GM23338 (cell line): ENCODE measurements around the gene SLC28A1. TPM values are rescaled to one million over a fixed set of nuclear protein-coding genes. Genes with fewer than 3 reads are reported as not detected.

Experiments
- ATAC-seq: fragments of 200-7000 bp; cut with Tn5 transposase; 3 replicates; pipeline ENCODE4 v1.9.1; 2020
- DNase-seq: peaks from one replicate; pipeline ENCODE4 v3.0.0-alpha.2; 2015; ENCODE audit warnings: low spot score
- H2AFZ ChIP-seq: fragments of 200-600 bp; sonication (generic); 2 replicates; pipeline ENCODE4 v1.8.0; 2016; ENCODE audit warnings: antibody characterized with exemption, mild to moderate bottlenecking, moderate library complexity
- H3F3A ChIP-seq: fragments of 200-600 bp; sonication (generic); replicated peaks from 2 replicates; pipeline ENCODE4 v1.8.0; 2017; ENCODE audit warnings: antibody characterized with exemption, mixed run types, low read depth
- H3K27ac ChIP-seq: fragments of 200-600 bp; sonication (generic); 2 replicates; pipeline ENCODE4 v1.6.1; 2016; ENCODE audit warnings: low read depth
- H3K27me3 ChIP-seq: fragments of 200-600 bp; sonication (generic); 2 replicates; pipeline ENCODE4 v1.8.0; 2016; ENCODE audit warnings: mild to moderate bottlenecking, mixed run types, moderate library complexity; ENCODE audit not compliant: insufficient read depth
- H3K36me3 ChIP-seq: fragments of 200-600 bp; sonication (generic); 2 replicates; pipeline ENCODE4 v1.8.0; 2016; ENCODE audit warnings: mild to moderate bottlenecking; ENCODE audit not compliant: insufficient read depth
- H3K4me1 ChIP-seq: fragments of 200-600 bp; sonication (generic); 2 replicates; pipeline ENCODE4 v1.8.0; 2016; ENCODE audit warnings: mild to moderate bottlenecking, moderate library complexity; ENCODE audit not compliant: insufficient read depth
- H3K4me2 ChIP-seq: fragments of 200-600 bp; sonication (generic); 2 replicates; pipeline ENCODE4 v1.7.1; 2017; ENCODE audit warnings: mixed run types
- H3K4me3 ChIP-seq: fragments of 200-600 bp; sonication (generic); 2 replicates; pipeline ENCODE4 v1.6.1; 2016; ENCODE audit warnings: mixed run types
- H3K79me2 ChIP-seq: fragments of 200-600 bp; sonication (generic); replicated peaks from 2 replicates; pipeline ENCODE4 v1.8.0; 2017; ENCODE audit warnings: mild to moderate bottlenecking; ENCODE audit not compliant: insufficient read depth
- H3K9me2 ChIP-seq: fragments of 200-600 bp; sonication (generic); 2 replicates; pipeline ENCODE4 v1.8.0; 2017; ENCODE audit not compliant: insufficient read depth
- H4K20me1 ChIP-seq: fragments of 200-600 bp; sonication (generic); replicated peaks from 2 replicates; pipeline ENCODE4 v1.8.0; 2017; ENCODE audit warnings: mild to moderate bottlenecking; ENCODE audit not compliant: insufficient read depth
- H3K27ac Mint-ChIP-seq: 2 replicates; pipeline ENCODE4 v1.8.0; 2020; ENCODE audit warnings: inconsistent platforms, mild to moderate bottlenecking, moderate library complexity, mixed read lengths
- H3K27me3 Mint-ChIP-seq: 3 replicates; pipeline ENCODE4 v1.8.0; 2022; ENCODE audit warnings: low read depth, mild to moderate bottlenecking, moderate library complexity, mixed read lengths, inconsistent platforms; ENCODE audit not compliant: insufficient read depth, poor library complexity
- H3K36me3 Mint-ChIP-seq: 3 replicates; pipeline ENCODE4 v1.8.0; 2021; ENCODE audit warnings: low read depth, mild to moderate bottlenecking, inconsistent platforms, moderate library complexity, mixed read lengths
- H3K4me1 Mint-ChIP-seq: 3 replicates; pipeline ENCODE4 v1.8.0; 2020; ENCODE audit warnings: mild to moderate bottlenecking, inconsistent platforms, mixed read lengths
- H3K4me3 Mint-ChIP-seq: 3 replicates; pipeline ENCODE4 v1.8.0; 2021; ENCODE audit warnings: moderate library complexity, mild to moderate bottlenecking, inconsistent platforms, mixed read lengths
- H3K9me3 Mint-ChIP-seq: 3 replicates; pipeline ENCODE4 v1.8.0; 2020; ENCODE audit warnings: moderate library complexity, mild to moderate bottlenecking, inconsistent platforms, mixed read lengths
- CREB1 ChIP-seq: fragments of 250-450 bp; sonication (Bioruptor Pico); IDR thresholded peaks from 2 replicates; pipeline ENCODE4 v1.5.0; 2020; ENCODE audit warnings: low read depth, mild to moderate bottlenecking, moderate library complexity
- ETS1 ChIP-seq: IDR thresholded peaks from 2 replicates; pipeline ENCODE4 v1.6.1; 2016; ENCODE audit warnings: antibody characterized with exemption
- EZH2 ChIP-seq: fragments of 200-600 bp; sonication (generic); IDR thresholded peaks from one replicate; pipeline ENCODE4 v1.8.0; 2017; ENCODE audit warnings: antibody characterized with exemption, mild to moderate bottlenecking, low read depth; ENCODE audit not compliant: unreplicated experiment
- EZH2phosphoT487 ChIP-seq: fragments of 200-600 bp; sonication (generic); IDR thresholded peaks from one replicate; pipeline ENCODE4 v1.8.1; 2018; ENCODE audit warnings: antibody characterized with exemption; ENCODE audit not compliant: unreplicated experiment
- JUNB ChIP-seq: IDR thresholded peaks from one replicate; pipeline ENCODE4 v1.6.1; 2016; ENCODE audit warnings: antibody characterized with exemption; ENCODE audit not compliant: unreplicated experiment
- POLR2AphosphoS5 ChIP-seq: IDR thresholded peaks from 2 replicates; pipeline ENCODE4 v1.6.1; 2016; ENCODE audit warnings: antibody characterized with exemption, low read depth
- STAT1 ChIP-seq: IDR thresholded peaks from one replicate; pipeline ENCODE4 v1.6.1; 2016; ENCODE audit warnings: antibody characterized with exemption; ENCODE audit not compliant: unreplicated experiment
- ZNF114 ChIP-seq: fragments of 250-450 bp; sonication (Bioruptor Pico); IDR thresholded peaks from 2 replicates; pipeline ENCODE4 v1.5.0; 2020; ENCODE audit warnings: mild to moderate bottlenecking, moderate library complexity
- ZNF331 ChIP-seq: fragments of 250-450 bp; sonication (Bioruptor Pico); IDR thresholded peaks from 2 replicates; pipeline ENCODE4 v1.5.0; 2020; ENCODE audit warnings: low read depth, mild to moderate bottlenecking, moderate library complexity
- polyA plus RNA-seq: library from polyadenylated mRNA; unstranded; fragments of >200 nt; fragmentation: Nextera tagmentation; extraction: Ambion mirVana; gene quantifications from 2 replicates; pipeline ENCODE4 v1.2.1, GENCODE V29; 2016
- total RNA-seq: library from RNA; depleted of rRNA; stranded (reverse); fragments of >200 nt; shearing (Covaris generic); gene quantifications from 2 replicates; pipeline ENCODE4 v1.2.3, GENCODE V29; 2014
- TF ChIP-seq, protein P1 (sequence below): IDR thresholded peaks from one replicate; pipeline ENCODE4 v1.6.1; 2018; ENCODE audit warnings: antibody characterized with exemption; ENCODE audit not compliant: unreplicated experiment
- TF ChIP-seq, protein P2 (sequence below), 2 experiments: fragments of 200-600 bp in 1 of 2; sonication (generic) in 1 of 2; conservative IDR thresholded peaks; 2 replicates each; pipeline versions ENCODE4 v1.5.1 to v1.6.1; 2016 to 2017; ENCODE audit warnings: antibody characterized with exemption in 2 of 2, low read depth in 2 of 2, mild to moderate bottlenecking in 2 of 2, moderate library complexity in 1 of 2

Gene SLC28A1
- total and polyA plus RNA-seq, 2 experiments from 2014 or later = not detected

GRCh38 chr15:84946772-84947489, 62.5 kb downstream of the SLC28A1 start (continued):
- TF ChIP-seq, protein P1, sequence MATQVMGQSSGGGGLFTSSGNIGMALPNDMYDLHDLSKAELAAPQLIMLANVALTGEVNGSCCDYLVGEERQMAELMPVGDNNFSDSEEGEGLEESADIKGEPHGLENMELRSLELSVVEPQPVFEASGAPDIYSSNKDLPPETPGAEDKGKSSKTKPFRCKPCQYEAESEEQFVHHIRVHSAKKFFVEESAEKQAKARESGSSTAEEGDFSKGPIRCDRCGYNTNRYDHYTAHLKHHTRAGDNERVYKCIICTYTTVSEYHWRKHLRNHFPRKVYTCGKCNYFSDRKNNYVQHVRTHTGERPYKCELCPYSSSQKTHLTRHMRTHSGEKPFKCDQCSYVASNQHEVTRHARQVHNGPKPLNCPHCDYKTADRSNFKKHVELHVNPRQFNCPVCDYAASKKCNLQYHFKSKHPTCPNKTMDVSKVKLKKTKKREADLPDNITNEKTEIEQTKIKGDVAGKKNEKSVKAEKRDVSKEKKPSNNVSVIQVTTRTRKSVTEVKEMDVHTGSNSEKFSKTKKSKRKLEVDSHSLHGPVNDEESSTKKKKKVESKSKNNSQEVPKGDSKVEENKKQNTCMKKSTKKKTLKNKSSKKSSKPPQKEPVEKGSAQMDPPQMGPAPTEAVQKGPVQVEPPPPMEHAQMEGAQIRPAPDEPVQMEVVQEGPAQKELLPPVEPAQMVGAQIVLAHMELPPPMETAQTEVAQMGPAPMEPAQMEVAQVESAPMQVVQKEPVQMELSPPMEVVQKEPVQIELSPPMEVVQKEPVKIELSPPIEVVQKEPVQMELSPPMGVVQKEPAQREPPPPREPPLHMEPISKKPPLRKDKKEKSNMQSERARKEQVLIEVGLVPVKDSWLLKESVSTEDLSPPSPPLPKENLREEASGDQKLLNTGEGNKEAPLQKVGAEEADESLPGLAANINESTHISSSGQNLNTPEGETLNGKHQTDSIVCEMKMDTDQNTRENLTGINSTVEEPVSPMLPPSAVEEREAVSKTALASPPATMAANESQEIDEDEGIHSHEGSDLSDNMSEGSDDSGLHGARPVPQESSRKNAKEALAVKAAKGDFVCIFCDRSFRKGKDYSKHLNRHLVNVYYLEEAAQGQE = no peak
- no peak for TF ChIP-seq ETS1
- TF ChIP-seq CREB1 (CRISPR knock-in tag) = no peak
- TF ChIP-seq POLR2AphosphoS5 = no peak
- TF ChIP-seq STAT1 = no peak
- TF ChIP-seq, protein P2, sequence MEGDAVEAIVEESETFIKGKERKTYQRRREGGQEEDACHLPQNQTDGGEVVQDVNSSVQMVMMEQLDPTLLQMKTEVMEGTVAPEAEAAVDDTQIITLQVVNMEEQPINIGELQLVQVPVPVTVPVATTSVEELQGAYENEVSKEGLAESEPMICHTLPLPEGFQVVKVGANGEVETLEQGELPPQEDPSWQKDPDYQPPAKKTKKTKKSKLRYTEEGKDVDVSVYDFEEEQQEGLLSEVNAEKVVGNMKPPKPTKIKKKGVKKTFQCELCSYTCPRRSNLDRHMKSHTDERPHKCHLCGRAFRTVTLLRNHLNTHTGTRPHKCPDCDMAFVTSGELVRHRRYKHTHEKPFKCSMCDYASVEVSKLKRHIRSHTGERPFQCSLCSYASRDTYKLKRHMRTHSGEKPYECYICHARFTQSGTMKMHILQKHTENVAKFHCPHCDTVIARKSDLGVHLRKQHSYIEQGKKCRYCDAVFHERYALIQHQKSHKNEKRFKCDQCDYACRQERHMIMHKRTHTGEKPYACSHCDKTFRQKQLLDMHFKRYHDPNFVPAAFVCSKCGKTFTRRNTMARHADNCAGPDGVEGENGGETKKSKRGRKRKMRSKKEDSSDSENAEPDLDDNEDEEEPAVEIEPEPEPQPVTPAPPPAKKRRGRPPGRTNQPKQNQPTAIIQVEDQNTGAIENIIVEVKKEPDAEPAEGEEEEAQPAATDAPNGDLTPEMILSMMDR (conservative IDR thresholded peaks at IDR 0.05; ENCODE audit: low read depth in 2 of 2) = no peak
- no peak for TF ChIP-seq ZNF114 (CRISPR knock-in tag)
- no peak for TF ChIP-seq JUNB

GRCh38 chr15:84947947-84948830, 63.7 kb downstream of the SLC28A1 start:
- Histone ChIP-seq H3K4me2 (no peak overlapping the region), H4K20me1 (no peaks in the 10 kb centered on the region), H3K9me2 (no peaks in the 10 kb centered on the region), H3K4me1 (no peaks in the 10 kb centered on the region), H3K79me2 (no peaks in the 10 kb centered on the region), H3K4me3 (no peak overlapping the region), H3K27ac (no peak overlapping the region), H3F3A (no peaks in the 10 kb centered on the region), H2AFZ (no peak overlapping the region), H3K36me3 (no peaks in the 10 kb centered on the region), H3K27me3 (no peaks in the 10 kb centered on the region)
- Mint-ChIP-seq H3K36me3 (no peaks in the 10 kb centered on the region), H3K9me3 (no peaks in the 10 kb centered on the region), H3K27me3 (peaks cover 3% of the 10 kb centered on the region), H3K27ac (no peak overlapping the region), H3K4me1 (no peaks in the 10 kb centered on the region), H3K4me3 (no peak overlapping the region)
- ATAC-seq (no peak), DNase-seq (no peak)
- TF ChIP-seq, protein P2 (conservative IDR thresholded peaks at IDR 0.05; ENCODE audit: low read depth in 2 of 2) = no peak
- TF ChIP-seq ZNF331 (CRISPR knock-in tag) (no peak), EZH2phosphoT487 (no peak), EZH2 (no peak), JUNB (no peak), ETS1 (no peak)
